ENCODE measurements around the gene GAPVD1.
A peak's percentile ranks its signal among the peaks of the same experiment; 100 is the strongest.
"Not testable (repeated sequence)": the region's sequence is repeated elsewhere in the genome, so short reads cannot be mapped to it uniquely, and the experiment has no call there.

Gene GAPVD1

DNA sequence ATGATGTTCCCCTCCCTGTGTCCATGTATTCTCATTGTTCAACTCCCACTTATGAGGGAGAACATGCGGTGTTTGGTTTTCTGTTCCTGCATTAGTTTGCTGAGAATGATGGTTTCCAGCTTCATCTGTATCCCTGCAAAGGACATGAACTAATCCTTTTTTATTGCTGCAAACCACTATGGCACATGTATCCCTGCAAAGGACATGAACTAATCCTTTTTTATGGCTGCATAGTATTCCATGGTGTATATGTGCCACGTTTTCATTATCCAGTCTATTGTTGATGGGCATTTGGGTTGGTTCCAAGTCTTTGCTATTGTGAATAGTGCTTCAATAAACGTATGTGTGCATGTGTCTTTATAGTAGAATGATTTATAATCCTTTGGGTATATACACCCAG lies 54.7 kb downstream of the GAPVD1 start:
- DNase-seq (ENCODE audit: low read depth) = not testable (repeated sequence)

- no peak for DNase-seq (ENCODE audit: low read depth)
These were observed 56.1 kb downstream of the GAPVD1 start for GRCh38 chr9:125317704-125318103.

DNA sequence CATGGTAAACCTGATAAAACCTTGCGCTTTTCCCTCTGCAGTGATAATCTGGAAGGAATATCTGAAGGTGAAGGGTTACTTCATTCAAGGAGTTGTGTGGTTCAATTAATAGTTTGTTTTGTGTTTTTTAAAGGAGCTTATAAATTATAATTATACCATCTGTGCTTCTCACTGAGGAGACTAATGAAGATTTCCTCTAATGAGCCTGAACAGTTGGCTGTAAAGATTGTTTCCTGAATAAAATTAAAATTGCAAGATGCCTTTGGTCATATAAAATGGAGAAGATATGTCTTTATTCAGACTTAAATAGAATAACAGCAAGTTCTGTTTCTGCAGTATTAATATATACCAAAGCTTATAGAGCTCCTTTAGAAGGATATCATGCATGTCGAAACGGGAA lies 59.9 kb downstream of the GAPVD1 start:
- DNase-seq (ENCODE audit: low read depth) = no peak

DNA sequence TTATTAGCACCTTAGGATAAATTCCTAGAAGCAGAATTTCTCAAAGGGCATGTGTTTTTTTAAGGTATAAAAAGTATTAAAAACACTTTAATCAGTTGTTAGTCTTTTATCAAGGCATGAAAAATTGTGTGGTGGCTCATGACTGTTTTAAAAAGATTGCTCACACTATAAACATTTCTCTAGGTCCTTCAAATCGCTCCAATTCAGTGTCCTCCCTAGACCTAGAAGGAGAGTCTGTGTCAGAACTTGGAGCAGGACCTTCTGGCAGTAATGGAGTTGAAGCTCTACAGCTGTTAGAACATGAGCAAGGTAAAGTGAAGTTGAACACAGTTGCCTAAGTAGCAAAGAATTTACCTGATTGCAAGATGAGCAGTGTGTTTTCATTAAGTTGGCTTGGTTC lies 62.0 kb downstream of the GAPVD1 start:
- DNase-seq (ENCODE audit: low read depth) = no peak

GRCh38 chr9:125325826-125326225 lies 64.2 kb downstream of the GAPVD1 start:
- DNase-seq (ENCODE audit: low read depth) = peak; percentile 86

GRCh38 chr9:125329978-125330377 lies 68.4 kb downstream of the GAPVD1 start:
- no peak for DNase-seq (ENCODE audit: low read depth)

- no peak for DNase-seq (ENCODE audit: low read depth)
These were observed 69.0 kb downstream of the GAPVD1 start for GRCh38 chr9:125330587-125330986.

GRCh38 chr9:125332527-125332926 lies 70.9 kb downstream of the GAPVD1 start:
- no peak for DNase-seq (ENCODE audit: low read depth)

DNA sequence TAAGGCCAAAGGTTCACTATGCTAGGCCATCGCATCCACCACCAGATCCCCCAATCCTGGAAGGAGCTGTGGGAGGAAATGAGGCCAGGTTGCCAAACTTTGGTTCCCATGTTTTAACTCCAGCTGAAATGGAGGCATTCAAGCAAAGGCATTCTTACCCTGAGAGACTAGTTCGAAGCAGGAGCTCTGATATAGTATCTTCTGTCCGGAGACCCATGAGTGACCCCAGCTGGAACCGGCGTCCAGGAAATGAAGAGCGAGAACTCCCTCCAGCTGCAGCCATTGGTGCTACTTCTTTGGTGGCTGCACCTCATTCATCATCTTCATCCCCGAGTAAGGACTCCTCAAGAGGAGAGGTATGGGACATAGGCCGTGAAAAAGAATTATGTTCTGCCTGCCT lies 75.6 kb downstream of the GAPVD1 start:
- no peak for DNase-seq (ENCODE audit: low read depth)

- DNase-seq (ENCODE audit: low read depth) = no peak
These were observed 77.3 kb downstream of the GAPVD1 start for GRCh38 chr9:125338929-125339328.

GRCh38 chr9:125341566-125341965 lies 79.9 kb downstream of the GAPVD1 start:
- no peak for DNase-seq (ENCODE audit: low read depth)

DNA sequence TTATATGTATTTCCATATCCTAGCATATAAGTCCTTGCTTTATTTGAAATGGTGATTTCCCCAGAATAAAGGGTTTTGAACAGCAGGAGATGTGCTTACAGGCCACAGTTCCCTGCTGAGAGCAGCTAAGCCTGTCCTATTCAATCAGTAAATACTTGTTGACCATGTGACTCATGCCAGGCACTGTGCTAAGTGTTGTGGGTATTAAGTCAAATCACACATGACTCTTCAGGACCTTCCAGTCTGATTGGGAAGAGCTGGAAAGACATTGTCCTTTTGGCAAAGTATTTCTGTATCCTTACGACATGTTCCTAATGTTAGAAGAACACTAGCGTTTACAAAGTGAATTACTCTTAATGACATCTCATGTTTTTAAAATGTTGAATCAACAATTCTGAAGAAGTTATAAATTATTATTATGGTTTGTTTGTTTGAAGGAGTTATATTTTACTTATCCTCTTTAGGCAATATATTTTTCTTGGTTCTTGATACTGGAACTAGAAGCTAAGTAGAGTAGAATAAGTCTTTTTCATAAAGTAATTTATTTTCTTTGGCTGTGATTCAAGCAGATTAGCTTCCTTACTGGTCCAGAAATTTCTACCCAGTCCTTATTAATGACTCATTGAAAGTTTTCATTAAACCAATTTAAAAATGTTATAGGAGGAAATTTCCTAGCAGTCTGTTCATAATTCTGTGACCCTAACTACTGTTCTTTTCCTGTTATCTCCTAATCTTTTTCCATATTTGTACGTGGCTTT lies 82.1 kb downstream of the GAPVD1 start:
- DNase-seq (ENCODE audit: low read depth) = peak; percentile 50

DNA sequence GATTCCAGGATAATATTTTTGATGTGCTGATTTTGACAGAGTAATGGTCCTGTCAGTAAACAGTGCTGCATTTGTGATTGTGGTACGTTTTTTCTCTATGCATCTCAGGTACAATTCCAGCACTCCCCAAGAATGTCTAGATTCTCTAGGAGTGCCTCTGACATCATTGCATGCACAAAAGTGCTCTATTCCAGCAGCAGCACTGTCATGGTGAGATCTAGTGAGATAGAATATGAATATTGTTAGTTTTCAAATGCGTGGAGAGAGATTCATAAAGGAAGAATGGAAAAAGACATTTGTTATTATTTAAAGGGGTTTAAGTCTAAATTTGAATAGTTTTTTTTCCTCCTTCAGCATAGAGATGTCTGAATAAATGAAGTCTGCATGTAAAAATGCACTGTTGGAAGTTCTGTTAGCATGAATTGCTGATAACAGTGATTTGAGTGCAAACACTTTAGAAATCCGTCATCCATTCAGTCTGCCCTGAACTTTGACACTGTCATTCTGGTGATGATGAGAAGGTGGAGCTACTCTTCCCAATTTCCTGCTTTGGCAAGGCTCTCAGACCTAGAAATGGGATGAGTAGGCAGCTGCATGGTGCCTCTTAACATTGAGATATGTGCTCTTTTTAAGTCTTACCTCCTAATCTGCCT lies 84.6 kb downstream of the GAPVD1 start:
- DNase-seq (ENCODE audit: low read depth) = no peak

- no peak for DNase-seq (ENCODE audit: low read depth)
These were observed 94.0 kb downstream of the GAPVD1 start for GRCh38 chr9:125355601-125356000.

- no peak for DNase-seq (ENCODE audit: low read depth)
These were observed 94.4 kb downstream of the GAPVD1 start for GRCh38 chr9:125356032-125356431.

DNA sequence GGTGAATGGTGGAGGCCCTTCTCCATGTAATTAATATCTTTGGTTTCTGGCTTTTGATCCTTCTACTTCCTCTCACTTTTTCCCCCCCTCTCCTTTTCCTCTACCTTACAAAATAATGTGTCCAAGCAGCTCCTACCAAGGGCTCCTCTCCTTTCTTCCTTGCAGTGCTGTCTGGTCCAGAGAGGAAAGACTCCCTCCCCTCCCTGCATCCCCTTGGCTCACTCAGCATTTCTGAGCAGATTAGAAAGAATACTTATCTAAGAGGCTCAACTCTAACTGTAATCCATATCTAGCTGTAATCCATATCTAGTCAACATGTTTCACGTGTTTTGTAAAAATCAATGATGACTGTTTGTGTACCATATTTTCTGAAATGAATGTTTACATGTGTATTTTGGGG lies 97.4 kb downstream of the GAPVD1 start:
- no peak for DNase-seq (ENCODE audit: low read depth)

DNA sequence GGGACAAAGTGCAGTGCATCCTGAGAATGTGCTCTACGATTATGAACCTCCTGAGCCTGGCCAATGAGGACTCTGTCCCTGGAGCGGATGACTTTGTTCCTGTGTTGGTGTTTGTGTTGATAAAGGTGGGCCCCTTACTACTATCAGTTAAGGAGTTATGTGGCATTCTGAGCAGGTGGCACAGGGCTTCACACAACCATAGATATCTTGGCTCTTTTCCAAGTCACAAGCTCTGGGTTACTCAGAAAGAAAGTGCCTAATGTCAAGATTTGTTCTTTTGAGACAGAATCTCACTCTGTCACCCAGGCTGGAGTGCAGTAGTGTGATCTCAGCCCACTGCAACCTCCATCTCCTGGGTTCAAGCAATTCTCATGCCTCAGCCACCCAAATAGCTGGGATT lies 99.0 kb downstream of the GAPVD1 start:
- no peak for DNase-seq (ENCODE audit: low read depth)

GRCh38 chr9:125361837-125362531 lies 100.4 kb downstream of the GAPVD1 start:
- peak; percentile 43 for DNase-seq (ENCODE audit: low read depth)

DNA sequence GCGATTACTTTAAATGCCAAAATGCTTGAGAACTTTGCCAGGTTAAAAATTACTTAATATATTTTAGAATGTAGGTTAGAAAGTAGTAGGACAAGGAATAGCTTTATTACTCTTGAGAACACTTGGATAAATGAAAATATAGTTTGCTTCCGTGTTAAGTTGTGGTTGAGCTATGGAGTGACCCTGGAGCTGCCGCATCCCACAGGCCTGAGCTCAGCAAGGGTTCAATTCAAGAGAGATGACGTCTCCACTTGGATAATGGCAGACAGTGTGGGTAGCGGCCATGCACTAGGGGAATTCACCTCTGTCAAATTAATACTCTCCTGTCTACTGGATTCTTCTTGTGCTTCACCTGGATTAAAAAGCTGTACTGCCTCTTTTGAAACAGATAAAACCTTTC lies 105.0 kb downstream of the GAPVD1 start:
- DNase-seq (ENCODE audit: low read depth) = no peak

- DNase-seq (ENCODE audit: low read depth) = no peak
These were observed 109.2 kb downstream of the GAPVD1 start for GRCh38 chr9:125370786-125371185.

DNA sequence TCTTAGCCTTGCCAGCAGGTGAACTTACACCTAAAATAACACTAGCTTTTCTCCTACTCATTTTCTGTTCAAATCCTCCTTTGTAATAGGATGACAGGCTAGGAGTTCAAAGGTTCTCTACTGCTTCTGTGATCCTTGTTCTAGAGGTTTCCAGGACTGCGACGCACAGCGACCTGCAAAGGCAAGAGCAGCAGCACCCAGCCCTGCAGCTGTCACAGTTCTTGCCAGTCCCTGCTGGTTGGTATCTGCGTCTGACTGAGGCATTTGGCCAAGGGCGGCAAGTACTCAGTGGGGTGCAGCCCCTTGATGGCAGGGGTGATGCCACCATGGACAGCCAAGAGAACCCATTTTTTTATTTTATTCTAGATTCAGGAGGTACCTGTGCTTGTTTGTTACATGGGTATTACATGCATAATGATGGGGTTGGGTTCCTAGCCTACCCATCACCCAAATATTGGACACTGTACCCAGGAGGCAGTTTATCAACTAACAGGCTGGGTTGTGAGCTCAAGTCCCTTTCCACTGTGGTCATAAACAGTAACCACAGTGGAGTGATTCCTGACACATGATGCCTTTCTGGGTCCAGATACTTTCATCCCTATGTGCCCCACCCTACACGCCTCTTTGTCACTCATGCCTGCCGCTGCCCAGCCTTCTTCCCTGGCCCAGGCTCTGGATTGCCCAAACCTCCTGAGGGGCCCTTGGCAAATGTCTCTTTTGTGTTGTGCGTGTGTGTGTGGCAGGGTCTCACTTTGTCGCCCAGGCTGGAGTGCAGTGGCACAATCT lies 111.0 kb downstream of the GAPVD1 start:
- no peak for DNase-seq (ENCODE audit: low read depth)

Data from ELR (cell line).